HG03439 (cell line): Measurements from ENCODE around the gene HECW1.
"Not testable (repeated sequence)": the region's sequence is repeated elsewhere in the genome, so short reads cannot be mapped to it uniquely, and the experiment has no call there.

ENCODE experiments used
- ATAC-seq: cut with Tn5 transposase; IDR thresholded peaks from one replicate; pipeline ENCODE4 v1.9.1; 2021; ENCODE audit warnings: mild to moderate bottlenecking, moderate library complexity; ENCODE audit not compliant: unreplicated experiment

HECW1 gene

GRCh38 chr7:43112459-43112940 lies at the start of gene HECW1:
Gene HECW1 (plus strand): TSS chr7:43112647. CDS start chr7:43243906, 131,259 bp downstream.
- ATAC-seq, result no peak

- no peak for ATAC-seq
These were observed 40.8 kb upstream of the HECW1 start for GRCh38 chr7:43071604-43072003.

GRCh38 chr7:43072530-43072929 lies 39.9 kb upstream of the HECW1 start:
- no peak for ATAC-seq

- not testable (repeated sequence) for ATAC-seq
These were observed 38.6 kb upstream of the HECW1 start for GRCh38 chr7:43073811-43074210.

- no peak for ATAC-seq
These were observed 36.2 kb upstream of the HECW1 start for GRCh38 chr7:43076189-43076605.

- ATAC-seq, result no peak
These were observed 35.8 kb upstream of the HECW1 start for GRCh38 chr7:43076606-43077005.

- no peak for ATAC-seq
These were observed 35.2 kb upstream of the HECW1 start for GRCh38 chr7:43077285-43077684.

- ATAC-seq, result no peak
These were observed 34.6 kb upstream of the HECW1 start for GRCh38 chr7:43077732-43078391.

- no peak for ATAC-seq
These were observed 33.7 kb upstream of the HECW1 start for GRCh38 chr7:43078794-43079193.

- no peak for ATAC-seq
These were observed 30.8 kb upstream of the HECW1 start for GRCh38 chr7:43081603-43082002.

GRCh38 chr7:43083106-43083505 lies 29.3 kb upstream of the HECW1 start:
- ATAC-seq, result no peak

GRCh38 chr7:43085017-43085416 lies 27.4 kb upstream of the HECW1 start:
- no peak for ATAC-seq

GRCh38 chr7:43085992-43086391 lies 26.5 kb upstream of the HECW1 start:
- no peak for ATAC-seq

GRCh38 chr7:43092819-43093218 lies 19.6 kb upstream of the HECW1 start:
- no peak for ATAC-seq

GRCh38 chr7:43096875-43097274 lies 15.6 kb upstream of the HECW1 start:
- no peak for ATAC-seq

- ATAC-seq, result no peak
These were observed 12.7 kb upstream of the HECW1 start for GRCh38 chr7:43099750-43100149.

GRCh38 chr7:43104874-43105520 lies 7.5 kb upstream of the HECW1 start:
- no peak for ATAC-seq

GRCh38 chr7:43105521-43106120 lies 6.8 kb upstream of the HECW1 start:
- ATAC-seq, result no peak

GRCh38 chr7:43108255-43109011 lies 4.0 kb upstream of the HECW1 start:
- ATAC-seq, result peak; percentile 95

- ATAC-seq, result no peak
These were observed 1.5 kb upstream of the HECW1 start for GRCh38 chr7:43110791-43111535.
